Lower lobe of right lung (tissue), 2 donors: ENCODE measurements around the gene CSE1L. TPM values are rescaled to one million over a fixed set of nuclear protein-coding genes. Genes with fewer than 3 reads are reported as not detected.
A peak's percentile ranks its signal among the peaks of the same experiment; 100 is the strongest.
"Not testable (repeated sequence)": the region's sequence is repeated elsewhere in the genome, so short reads cannot be mapped to it uniquely, and the experiment has no call there.

ENCODE experiments used
- ATAC-seq, 2 donors: fragments of 200-7000 bp; cut with Tn5 transposase; one replicate each; pipeline ENCODE4 v1.9.1; 2020 to 2022; ENCODE audit warnings: mild to moderate bottlenecking in 2 of 2, moderate library complexity in 2 of 2
- DNase-seq: peaks from one replicate; pipeline ENCODE4 v3.0.0-alpha.2; 2020
- H3K27ac ChIP-seq: fragments of 200-600 bp; one replicate; pipeline ENCODE4 v1.8.0; 2022
- H3K27me3 ChIP-seq: fragments of 200-600 bp; one replicate; pipeline ENCODE4 v1.8.0; 2022; ENCODE audit warnings: low read depth
- H3K36me3 ChIP-seq: fragments of 200-600 bp; one replicate; pipeline ENCODE4 v1.8.0; 2022; ENCODE audit warnings: mild to moderate bottlenecking
- H3K4me1 ChIP-seq: fragments of 200-600 bp; one replicate; pipeline ENCODE4 v1.8.0; 2022
- H3K4me3 ChIP-seq: fragments of 200-600 bp; one replicate; pipeline ENCODE4 v1.8.0; 2022; ENCODE audit warnings: mild to moderate bottlenecking
- H3K9me3 ChIP-seq: fragments of 200-600 bp; one replicate; pipeline ENCODE4 v1.8.0; 2022
- intact Hi-C: fragments of 100-400 bp; cut with DNase I; formaldehyde crosslinking; loops from one replicate; pipeline ENCODE4 v1.11.0; 2022
- total RNA-seq: library from RNA; stranded (reverse); fragmentation: NEBNext Ultra II Directional; extraction: Animal tissue kit (Norgen Biotek cat#: 25700); gene quantifications from one replicate; pipeline ENCODE4 v1.2.1, GENCODE V29; 2021
- TF ChIP-seq, protein P1 (sequence below): fragments of 200-600 bp; IDR thresholded peaks from one replicate; pipeline ENCODE4 v1.8.0; 2022; ENCODE audit warnings: antibody characterized with exemption, mild to moderate bottlenecking
- donor health status: DM: no; HTN: yes; CAD: no; lungs with severe emphysema.

Gene CSE1L
- total RNA-seq, 1 donor from 2014 or later, result 39.0 TPM

DNA sequence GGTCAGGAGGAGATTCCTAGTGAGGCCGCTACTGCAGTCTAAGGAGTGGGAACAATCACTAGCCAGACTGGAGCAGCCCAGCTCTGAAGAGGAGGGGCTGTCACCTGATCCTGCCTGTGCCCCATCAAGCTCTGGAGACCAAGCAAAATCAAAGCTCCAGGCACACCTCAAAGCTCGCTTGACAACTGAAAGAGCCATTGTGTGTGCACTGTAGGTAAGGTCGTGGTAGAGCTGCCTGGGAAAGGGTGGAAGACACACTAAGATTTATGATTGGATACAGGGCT is 58.2 kb downstream of the CSE1L start:
- H3K27ac ChIP-seq, result no peak overlapping the region
- TF ChIP-seq, protein P1, sequence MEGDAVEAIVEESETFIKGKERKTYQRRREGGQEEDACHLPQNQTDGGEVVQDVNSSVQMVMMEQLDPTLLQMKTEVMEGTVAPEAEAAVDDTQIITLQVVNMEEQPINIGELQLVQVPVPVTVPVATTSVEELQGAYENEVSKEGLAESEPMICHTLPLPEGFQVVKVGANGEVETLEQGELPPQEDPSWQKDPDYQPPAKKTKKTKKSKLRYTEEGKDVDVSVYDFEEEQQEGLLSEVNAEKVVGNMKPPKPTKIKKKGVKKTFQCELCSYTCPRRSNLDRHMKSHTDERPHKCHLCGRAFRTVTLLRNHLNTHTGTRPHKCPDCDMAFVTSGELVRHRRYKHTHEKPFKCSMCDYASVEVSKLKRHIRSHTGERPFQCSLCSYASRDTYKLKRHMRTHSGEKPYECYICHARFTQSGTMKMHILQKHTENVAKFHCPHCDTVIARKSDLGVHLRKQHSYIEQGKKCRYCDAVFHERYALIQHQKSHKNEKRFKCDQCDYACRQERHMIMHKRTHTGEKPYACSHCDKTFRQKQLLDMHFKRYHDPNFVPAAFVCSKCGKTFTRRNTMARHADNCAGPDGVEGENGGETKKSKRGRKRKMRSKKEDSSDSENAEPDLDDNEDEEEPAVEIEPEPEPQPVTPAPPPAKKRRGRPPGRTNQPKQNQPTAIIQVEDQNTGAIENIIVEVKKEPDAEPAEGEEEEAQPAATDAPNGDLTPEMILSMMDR, result no peak
- no peak for DNase-seq
- peaks cover 69% of the 10 kb centered on the region for H3K36me3 ChIP-seq
- H3K9me3 ChIP-seq, result no peaks in the 10 kb centered on the region
- intact Hi-C loops, result no loop called here
- peaks cover 8% of the 10 kb centered on the region for H3K4me1 ChIP-seq
- ATAC-seq, result no peak
- H3K27me3 ChIP-seq, result no peaks in the 10 kb centered on the region
- no peak overlapping the region for H3K4me3 ChIP-seq

DNA sequence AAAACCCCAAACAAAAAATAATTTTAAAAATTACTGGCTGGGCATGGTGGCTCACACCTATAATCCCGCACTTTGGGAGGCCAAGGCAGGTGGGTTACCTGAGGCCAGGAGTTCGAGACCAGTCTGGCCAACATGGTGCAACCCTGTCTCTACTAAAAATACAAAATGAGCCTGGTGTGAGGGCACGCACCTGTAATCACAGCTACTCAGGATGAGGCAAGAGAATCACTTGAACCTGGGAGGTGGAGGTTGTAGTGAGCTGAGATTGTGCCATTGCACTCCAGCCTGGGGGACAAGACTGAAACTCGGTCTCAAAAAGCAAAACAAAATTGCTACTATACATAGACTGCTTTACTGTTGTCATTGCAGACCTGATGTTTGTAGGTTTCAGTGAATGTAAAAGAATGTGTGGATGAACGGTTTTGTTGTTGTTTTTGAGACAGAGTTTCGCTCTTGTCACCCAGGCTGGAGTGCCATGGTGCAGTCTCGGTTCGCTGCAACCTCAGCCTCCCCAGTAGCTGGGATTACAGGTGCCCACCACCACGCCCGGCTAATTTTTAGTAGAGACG is 59.0 kb downstream of the CSE1L start:
- ATAC-seq, H3K27me3 ChIP-seq, H3K4me3 ChIP-seq, H3K9me3 ChIP-seq, DNase-seq, H3K27ac ChIP-seq, intact Hi-C loops, H3K4me1 ChIP-seq: not testable (repeated sequence)
- H3K36me3 ChIP-seq, result peaks cover 68% of the 10 kb centered on the region

DNA sequence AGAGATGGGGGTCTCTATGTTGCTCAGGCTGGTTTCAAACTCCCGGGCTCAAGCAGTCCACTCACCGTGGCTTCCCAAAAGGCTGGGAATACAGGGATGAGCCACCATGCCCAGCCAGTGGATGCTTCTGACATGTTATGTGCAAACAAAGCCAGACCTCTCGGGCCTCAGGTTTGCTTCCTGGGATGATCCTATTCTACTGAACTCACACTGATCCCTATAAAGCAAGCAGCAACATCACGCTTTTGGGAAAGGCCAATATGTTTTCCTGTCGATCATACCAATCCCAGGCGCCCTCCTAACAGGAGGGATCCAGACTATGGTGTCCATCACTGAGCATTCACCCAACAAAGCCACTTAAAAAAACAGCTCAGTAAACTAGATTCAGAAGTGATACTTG is 60.2 kb downstream of the CSE1L start:
- H3K4me3 ChIP-seq, result no peak overlapping the region
- no peaks in the 10 kb centered on the region for H3K27me3 ChIP-seq
- ATAC-seq, result no peak
- intact Hi-C loops, result no loop called here
- TF ChIP-seq, protein P1, result no peak
- H3K4me1 ChIP-seq, result no peaks in the 10 kb centered on the region
- H3K27ac ChIP-seq, result no peak overlapping the region
- no peaks in the 10 kb centered on the region for H3K9me3 ChIP-seq
- no peak for DNase-seq
- H3K36me3 ChIP-seq, result peaks cover 69% of the 10 kb centered on the region

DNA sequence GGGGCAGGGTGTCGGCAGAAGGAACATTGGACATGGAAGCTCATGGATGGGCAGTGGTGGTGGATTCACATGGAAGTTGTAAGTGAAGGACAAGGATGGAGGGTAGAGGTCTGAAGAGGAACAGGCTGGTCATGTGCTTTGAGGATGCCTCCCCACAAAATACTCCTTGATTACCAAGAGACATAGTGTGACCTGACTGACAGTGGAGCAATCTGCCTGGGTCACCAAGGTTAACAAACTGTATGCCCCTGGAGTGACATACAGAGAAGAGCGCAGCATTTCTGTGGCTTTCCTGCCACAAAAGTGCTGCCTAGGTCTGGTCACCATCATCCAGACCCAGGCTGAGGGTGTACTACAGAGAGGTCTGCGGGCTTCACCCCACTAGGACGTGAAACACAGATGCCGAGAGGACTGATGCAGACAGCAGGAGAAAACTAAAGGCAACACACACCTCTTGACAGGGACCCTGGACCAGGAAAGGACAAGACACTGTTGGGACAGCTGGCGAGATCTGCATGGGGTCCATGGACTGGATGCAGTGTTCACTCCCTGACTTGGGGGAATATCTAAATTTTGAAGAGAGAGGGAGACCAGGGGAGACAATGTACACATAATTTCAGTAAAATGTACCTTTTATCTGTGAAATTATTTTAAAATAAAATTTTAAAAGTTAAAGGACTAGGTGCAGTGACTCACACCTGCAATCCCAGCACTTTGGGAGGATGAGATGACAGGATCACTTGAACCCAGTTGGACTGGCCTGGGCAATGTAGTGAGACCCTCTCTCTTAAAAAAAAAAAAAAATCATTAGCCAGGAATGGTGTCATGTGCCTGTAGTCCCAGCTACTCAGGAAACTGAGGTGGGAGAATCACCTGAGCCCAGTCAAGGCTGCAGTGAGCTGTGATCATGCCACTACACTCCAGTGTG is 64.9 kb downstream of the CSE1L start:
- Histone ChIP-seq H3K36me3 (peaks cover 69% of the 10 kb centered on the region), H3K4me3 (no peak overlapping the region), H3K27me3 (no peaks in the 10 kb centered on the region), H3K9me3 (no peaks in the 10 kb centered on the region), H3K4me1 (no peaks in the 10 kb centered on the region), H3K27ac (no peak overlapping the region)
- ATAC-seq, result peak in 1 of 2 donors; percentile 29
- DNase-seq, result no peak
- TF ChIP-seq, protein P1, result no peak
- intact Hi-C loops, result no loop called here

DNA sequence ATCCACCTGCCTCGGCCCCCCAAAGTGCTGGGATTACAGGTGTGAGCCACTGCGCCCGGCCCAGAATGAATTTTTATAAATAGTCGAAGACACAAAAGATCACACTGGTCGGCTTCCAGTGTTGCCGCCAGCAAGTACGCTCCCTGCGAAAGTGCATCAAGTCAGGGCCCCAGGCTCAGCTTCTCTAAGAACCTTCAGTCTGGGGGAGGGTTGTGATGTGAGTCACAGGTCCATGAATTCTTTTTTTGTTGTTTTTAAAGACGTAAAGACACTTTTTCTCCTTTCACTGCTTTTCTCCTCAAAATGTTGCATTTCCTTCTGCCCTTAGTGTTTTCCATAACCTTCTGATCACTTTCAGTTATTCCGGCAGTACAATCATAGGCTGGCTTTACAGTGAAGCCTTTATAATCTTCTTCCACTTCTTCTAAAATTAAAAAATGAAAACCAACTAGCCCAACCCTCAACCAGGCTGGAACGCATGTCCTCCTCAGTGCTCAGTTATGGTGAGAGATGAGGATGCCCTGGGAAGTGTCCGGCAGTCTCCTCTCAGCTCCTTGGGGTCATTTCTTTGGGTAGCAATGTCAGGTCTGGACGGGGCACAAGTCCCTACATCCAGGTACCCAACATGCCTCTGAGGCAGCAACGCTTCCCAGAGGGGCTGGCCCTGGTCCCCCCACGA is 66.6 kb downstream of the CSE1L start:
- no peak overlapping the region for H3K27ac ChIP-seq
- H3K36me3 ChIP-seq, result peaks cover 86% of the 10 kb centered on the region
- intact Hi-C loops, result no loop called here
- no peak overlapping the region for H3K4me3 ChIP-seq
- H3K4me1 ChIP-seq, result no peaks in the 10 kb centered on the region
- no peaks in the 10 kb centered on the region for H3K27me3 ChIP-seq
- no peak for DNase-seq
- no peaks in the 10 kb centered on the region for H3K9me3 ChIP-seq
- TF ChIP-seq, protein P1, result no peak
- no peak for ATAC-seq

DNA sequence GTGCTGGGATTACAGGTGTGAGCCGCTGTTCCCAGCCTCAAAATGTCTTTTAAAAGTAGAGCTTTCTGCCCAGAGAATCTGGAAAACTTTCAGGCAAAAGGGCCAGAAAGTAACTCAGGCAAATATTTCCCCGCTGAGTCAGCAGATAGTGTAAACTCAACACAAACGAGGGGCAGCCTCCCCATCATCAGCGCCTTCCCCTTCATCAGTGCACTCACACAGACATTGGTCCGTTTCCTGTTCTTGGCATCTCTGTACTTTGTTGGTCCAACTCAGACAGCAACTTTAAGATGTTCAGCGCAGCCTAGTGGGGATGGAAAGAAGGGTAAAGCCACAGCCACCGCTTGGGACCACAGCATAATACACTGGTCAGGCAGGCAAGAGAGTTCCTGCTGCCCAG is 69.5 kb downstream of the CSE1L start:
- intact Hi-C loops, result no loop called here
- H3K36me3 ChIP-seq, result peaks cover 95% of the 10 kb centered on the region
- TF ChIP-seq, protein P1, result no peak

More for the DNA sequence above, 69.5 kb downstream of the CSE1L start:
- Histone ChIP-seq H3K9me3 (no peaks in the 10 kb centered on the region), H3K27me3 (no peaks in the 10 kb centered on the region), H3K4me1 (no peaks in the 10 kb centered on the region), H3K4me3 (no peak overlapping the region), H3K27ac (no peak overlapping the region)
- ATAC-seq, result no peak
- DNase-seq, result no peak
